LNCAP (cell line): ENCODE measurements around the gene PHLDA3.

ENCODE experiments used
- TF ChIP-seq, protein P1 (sequence below): fragments of 450-650 bp; IDR thresholded peaks from 2 replicates; pipeline ENCODE4 v1.5.1; 2017; ENCODE audit warnings: mild to moderate bottlenecking

Gene PHLDA3

GRCh38 chr1:201454608-201455007, 14.4 kb downstream of the PHLDA3 start:
- TF ChIP-seq, protein P1, sequence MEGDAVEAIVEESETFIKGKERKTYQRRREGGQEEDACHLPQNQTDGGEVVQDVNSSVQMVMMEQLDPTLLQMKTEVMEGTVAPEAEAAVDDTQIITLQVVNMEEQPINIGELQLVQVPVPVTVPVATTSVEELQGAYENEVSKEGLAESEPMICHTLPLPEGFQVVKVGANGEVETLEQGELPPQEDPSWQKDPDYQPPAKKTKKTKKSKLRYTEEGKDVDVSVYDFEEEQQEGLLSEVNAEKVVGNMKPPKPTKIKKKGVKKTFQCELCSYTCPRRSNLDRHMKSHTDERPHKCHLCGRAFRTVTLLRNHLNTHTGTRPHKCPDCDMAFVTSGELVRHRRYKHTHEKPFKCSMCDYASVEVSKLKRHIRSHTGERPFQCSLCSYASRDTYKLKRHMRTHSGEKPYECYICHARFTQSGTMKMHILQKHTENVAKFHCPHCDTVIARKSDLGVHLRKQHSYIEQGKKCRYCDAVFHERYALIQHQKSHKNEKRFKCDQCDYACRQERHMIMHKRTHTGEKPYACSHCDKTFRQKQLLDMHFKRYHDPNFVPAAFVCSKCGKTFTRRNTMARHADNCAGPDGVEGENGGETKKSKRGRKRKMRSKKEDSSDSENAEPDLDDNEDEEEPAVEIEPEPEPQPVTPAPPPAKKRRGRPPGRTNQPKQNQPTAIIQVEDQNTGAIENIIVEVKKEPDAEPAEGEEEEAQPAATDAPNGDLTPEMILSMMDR, result no peak

- TF ChIP-seq, protein P1, result no peak
These were observed 16.1 kb downstream of the PHLDA3 start for GRCh38 chr1:201452866-201453265.

- TF ChIP-seq, protein P1, result no peak
These were observed 18.2 kb downstream of the PHLDA3 start for GRCh38 chr1:201450721-201451291.

GRCh38 chr1:201448990-201449389, 20.0 kb downstream of the PHLDA3 start:
- TF ChIP-seq, protein P1, result no peak

DNA sequence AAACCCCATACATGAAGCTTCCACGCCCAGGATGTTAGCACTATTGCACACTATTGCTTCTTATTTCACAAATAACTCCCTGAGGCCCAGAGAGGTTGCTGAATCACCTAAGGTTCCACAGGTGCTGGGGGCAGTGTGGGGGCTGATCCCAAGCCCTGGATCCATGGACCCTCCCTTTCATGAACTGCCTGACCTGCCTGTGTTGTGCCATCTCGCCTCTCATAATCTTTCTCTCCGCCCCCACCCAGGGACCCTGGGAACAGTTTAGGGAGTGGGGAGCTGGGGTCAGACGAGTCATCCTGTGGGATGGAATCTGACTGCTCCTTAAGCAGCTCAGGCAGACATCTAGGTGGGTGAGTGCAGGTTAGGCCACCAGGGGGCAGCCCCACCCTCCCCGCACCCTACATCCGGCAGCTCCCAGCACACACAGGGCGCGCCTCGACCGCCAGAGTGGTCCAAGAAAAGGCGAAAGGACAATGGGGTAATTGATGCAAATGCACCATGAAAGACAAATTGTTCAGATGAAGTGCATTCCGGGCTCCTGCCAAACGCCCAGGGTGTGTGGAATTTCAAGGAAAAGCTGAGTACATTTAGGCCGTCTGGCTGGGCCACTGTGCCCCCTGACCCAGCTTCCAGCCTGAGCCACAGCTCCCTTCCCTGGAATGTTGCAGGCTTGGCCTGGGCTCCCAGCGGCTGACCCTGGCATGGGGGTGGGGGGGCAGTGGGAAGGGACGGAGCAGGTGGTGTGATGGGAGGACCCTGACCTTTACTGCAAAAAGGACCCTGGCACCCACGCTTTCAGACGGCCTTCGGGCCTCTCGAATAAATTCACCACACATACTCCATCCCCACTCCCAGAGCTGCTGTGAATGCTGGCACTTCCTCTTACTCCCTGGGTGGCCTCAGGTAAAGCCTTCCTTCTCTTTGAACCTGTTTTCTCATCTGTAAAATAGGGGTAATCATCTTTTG, 20.8 kb downstream of the PHLDA3 start:
- TF ChIP-seq, protein P1, result peak; percentile 89

- TF ChIP-seq, protein P1, result no peak
These were observed 23.7 kb downstream of the PHLDA3 start for GRCh38 chr1:201445310-201445709.

- TF ChIP-seq, protein P1, result no peak
These were observed 24.2 kb downstream of the PHLDA3 start for GRCh38 chr1:201444792-201445191.
